Nephron progenitor cell (in vitro differentiated cells): Measurements from ENCODE around the gene ABCA3.

Experiments used
- DNase-seq: peaks from one replicate; pipeline ENCODE4 v3.0.0; 2021
- H3K27ac Mint-ChIP-seq: 2 replicates; pipeline ENCODE4 v1.8.0; 2021; ENCODE audit warnings: mild to moderate bottlenecking, moderate library complexity, mixed read lengths
- H3K27me3 Mint-ChIP-seq: 2 replicates; pipeline ENCODE4 v1.8.0; 2021; ENCODE audit warnings: mild to moderate bottlenecking, low read depth, mixed read lengths; ENCODE audit not compliant: poor library complexity
- H3K36me3 Mint-ChIP-seq: 2 replicates; pipeline ENCODE4 v1.8.0; 2021; ENCODE audit warnings: low read depth, mixed read lengths
- H3K4me1 Mint-ChIP-seq: 2 replicates; pipeline ENCODE4 v1.8.0; 2021; ENCODE audit warnings: mixed read lengths
- H3K4me3 Mint-ChIP-seq: 2 replicates; pipeline ENCODE4 v1.8.0; 2021; ENCODE audit warnings: mild to moderate bottlenecking, moderate library complexity, mixed read lengths
- H3K9me3 Mint-ChIP-seq: 2 replicates; pipeline ENCODE4 v1.8.0; 2021; ENCODE audit warnings: mild to moderate bottlenecking, moderate library complexity, mixed read lengths
- CTCF ChIP-seq: fragments of 200-600 bp; sonication (generic); IDR thresholded peaks from 2 replicates; pipeline ENCODE4 v1.5.0; 2021; ENCODE audit warnings: antibody characterized with exemption

Gene ABCA3

DNA sequence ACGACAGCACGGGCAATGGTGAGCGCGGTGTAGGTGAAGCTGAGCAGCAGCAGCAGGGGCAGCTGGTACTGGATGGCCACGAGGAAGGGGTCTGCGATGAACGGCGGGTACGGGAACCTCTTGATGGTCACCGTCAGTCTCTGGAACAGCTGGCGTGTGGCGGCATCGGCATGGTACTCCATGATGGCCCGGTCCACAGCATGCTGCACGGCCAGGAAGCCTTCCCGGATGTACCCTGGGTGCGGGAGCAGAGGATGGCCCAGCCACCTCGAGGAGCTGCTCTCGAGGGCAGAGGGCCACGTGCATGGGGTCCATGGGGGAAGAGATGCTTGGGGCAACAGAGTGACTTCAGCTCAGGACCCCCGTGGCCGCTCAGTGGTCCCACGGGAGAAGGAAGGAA, 20.9 kb downstream of the ABCA3 start:
- Mint-ChIP-seq H3K27ac (no peak overlapping the region), H3K9me3 (no peaks in the 10 kb centered on the region), H3K4me1 (peaks cover 8% of the 10 kb centered on the region), H3K27me3 (peaks cover 48% of the 10 kb centered on the region), H3K36me3 (no peaks in the 10 kb centered on the region), H3K4me3 (no peak overlapping the region)
- no peak for DNase-seq
- TF ChIP-seq CTCF: no peak

- no peak overlapping the region for H3K27ac Mint-ChIP-seq
- no peaks in the 10 kb centered on the region for H3K36me3 Mint-ChIP-seq
- H3K4me1 Mint-ChIP-seq: no peaks in the 10 kb centered on the region
- no peak for TF ChIP-seq CTCF
- H3K27me3 Mint-ChIP-seq: peaks cover 49% of the 10 kb centered on the region
- no peaks in the 10 kb centered on the region for H3K9me3 Mint-ChIP-seq
- no peak for DNase-seq
- H3K4me3 Mint-ChIP-seq: no peak overlapping the region
These were observed 23.1 kb downstream of the ABCA3 start for GRCh38 chr16:2317231-2318020.

DNA sequence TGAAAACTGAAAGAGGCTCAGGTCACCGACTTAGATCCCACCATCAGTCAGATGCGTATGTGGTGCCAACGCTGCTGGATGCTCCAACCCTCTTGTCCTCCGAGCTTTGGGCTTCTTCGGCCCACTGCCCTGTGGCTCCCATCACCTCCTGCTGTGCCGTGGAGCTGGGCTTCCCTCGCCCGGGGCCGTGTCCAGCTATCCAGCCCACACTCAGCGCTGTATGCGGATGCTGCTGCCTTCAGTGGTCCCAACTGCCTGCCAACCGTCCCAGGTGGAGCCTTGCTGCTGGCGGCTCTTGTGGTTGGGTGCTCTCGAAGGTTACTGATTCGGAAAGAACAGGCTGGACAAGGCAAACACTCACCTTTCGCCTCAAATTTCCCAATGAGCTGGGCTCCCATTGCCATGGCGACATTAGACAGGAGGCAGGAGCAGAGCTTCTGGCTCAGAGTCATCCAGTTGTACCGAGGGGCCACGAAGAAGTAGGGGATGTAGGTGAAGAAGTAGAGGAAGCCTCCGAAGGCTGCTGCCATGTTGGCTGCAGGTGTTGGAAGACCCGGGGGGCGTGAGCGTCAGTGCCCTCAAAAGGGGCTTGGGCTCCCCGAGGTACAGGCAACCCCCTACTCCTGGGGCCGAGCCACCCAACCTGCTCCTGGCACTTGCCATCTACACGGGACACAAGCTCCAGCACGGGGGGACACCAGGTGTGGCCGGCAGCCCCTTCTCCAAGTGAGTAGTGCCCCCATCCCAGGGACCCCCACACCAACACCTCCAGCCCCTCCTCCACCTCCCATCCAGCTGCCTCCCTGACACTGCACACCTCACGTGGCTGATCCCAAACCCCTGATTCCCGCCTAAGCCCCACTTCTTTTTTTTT, 32.2 kb downstream of the ABCA3 start:
- H3K36me3 Mint-ChIP-seq: no peaks in the 10 kb centered on the region
- no peak for DNase-seq
- H3K9me3 Mint-ChIP-seq: no peaks in the 10 kb centered on the region
- no peaks in the 10 kb centered on the region for H3K4me1 Mint-ChIP-seq
- H3K4me3 Mint-ChIP-seq: no peak overlapping the region
- H3K27ac Mint-ChIP-seq: no peak overlapping the region
- TF ChIP-seq CTCF: no peak
- peaks cover 36% of the 10 kb centered on the region for H3K27me3 Mint-ChIP-seq

GRCh38 chr16:2299915-2300192, 40.7 kb downstream of the ABCA3 start:
- no peak for DNase-seq
- Mint-ChIP-seq H3K9me3 (no peaks in the 10 kb centered on the region), H3K27ac (no peak overlapping the region), H3K27me3 (peaks cover 19% of the 10 kb centered on the region), H3K4me3 (no peak overlapping the region), H3K4me1 (no peaks in the 10 kb centered on the region), H3K36me3 (no peaks in the 10 kb centered on the region)
- TF ChIP-seq CTCF: no peak

- Mint-ChIP-seq H3K36me3 (no peaks in the 10 kb centered on the region), H3K9me3 (no peaks in the 10 kb centered on the region), H3K4me3 (no peak overlapping the region), H3K27ac (no peak overlapping the region), H3K4me1 (no peaks in the 10 kb centered on the region), H3K27me3 (peaks cover 19% of the 10 kb centered on the region)
- TF ChIP-seq CTCF: no peak
- DNase-seq: no peak
These were observed 41.2 kb downstream of the ABCA3 start for GRCh38 chr16:2299121-2299914.
